ENCODE results near the gene PRKACG.
"Not testable (repeated sequence)": the region's sequence is repeated elsewhere in the genome, so short reads cannot be mapped to it uniquely, and the experiment has no call there.

Gene PRKACG

DNA sequence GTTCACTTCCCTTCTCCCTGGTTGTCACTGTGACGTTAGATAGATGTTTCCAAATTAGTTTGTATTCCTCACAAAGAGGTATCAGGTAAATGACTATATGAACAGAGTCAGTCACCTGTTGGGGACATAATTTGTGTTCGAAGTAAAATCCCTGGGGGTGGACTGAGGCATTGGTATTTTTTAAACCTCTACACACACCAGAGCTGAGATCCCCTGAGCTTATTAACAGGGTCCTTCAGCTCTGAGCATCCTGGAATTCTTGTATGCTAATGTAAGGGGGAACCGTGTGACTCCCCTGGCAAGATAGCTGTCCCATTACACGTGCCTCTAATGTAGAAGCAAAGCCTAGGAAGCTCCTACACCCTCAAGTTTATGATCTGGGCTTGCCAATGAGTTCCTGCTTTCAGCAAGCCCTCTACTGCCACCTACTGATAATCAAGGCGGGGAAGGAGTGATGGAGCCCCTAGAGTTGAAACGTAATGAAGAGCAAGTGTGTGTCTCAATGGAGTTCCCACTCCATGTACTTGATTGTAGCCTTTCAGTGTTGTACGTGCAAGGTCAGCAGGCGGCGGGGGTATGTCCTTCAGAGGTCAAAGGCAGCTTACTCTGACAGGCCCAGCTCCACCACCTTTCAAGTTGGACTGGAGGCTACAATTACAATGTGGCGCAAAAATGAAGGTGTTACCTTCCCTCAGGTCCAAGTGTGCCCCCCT is 14.4 kb downstream of the PRKACG start:
- Histone ChIP-seq H3K36me3 (ENCODE audit: insufficient read depth, low read length) (no peaks in the 10 kb centered on the region), H3K9me3 (replicated peaks; ENCODE audit: low read length) (no peaks in the 10 kb centered on the region), H3K27me3 (ENCODE audit: control insufficient read depth, insufficient read depth, low read length) (peaks cover 40% of the 10 kb centered on the region), H3K4me3 (ENCODE audit: low read length) (no peak overlapping the region), H3K4me2 (ENCODE audit: low read length) (no peak overlapping the region), H3K9ac (ENCODE audit: low read depth, low read length) (no peak overlapping the region), H3K4me1 (ENCODE audit: control insufficient read depth, insufficient read depth, low read length) (no peaks in the 10 kb centered on the region)

DNA sequence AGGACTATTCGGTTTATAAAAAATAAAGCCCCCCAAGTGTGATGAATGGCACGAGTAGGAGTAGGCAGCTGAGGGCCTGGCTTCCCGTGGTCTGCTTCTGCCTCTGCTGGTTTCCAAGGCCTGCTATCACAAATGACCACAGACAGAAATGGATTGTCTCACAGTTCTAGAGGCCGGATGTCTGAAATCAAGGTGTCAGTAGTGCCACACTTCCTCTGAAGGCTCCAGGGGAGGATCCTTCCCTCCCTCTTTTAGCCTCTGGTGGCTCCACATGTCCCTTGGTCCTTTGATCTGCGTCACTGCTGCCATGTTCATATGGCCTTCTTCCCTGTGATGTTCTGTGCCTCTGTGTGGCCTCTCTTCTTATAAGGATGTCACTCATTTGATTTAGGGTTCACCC is 15.1 kb downstream of the PRKACG start:
- Histone ChIP-seq H3K9ac (ENCODE audit: low read depth, low read length) (no peak overlapping the region), H3K4me1 (ENCODE audit: control insufficient read depth, insufficient read depth, low read length) (no peaks in the 10 kb centered on the region), H3K36me3 (ENCODE audit: insufficient read depth, low read length) (no peaks in the 10 kb centered on the region), H3K4me3 (ENCODE audit: low read length) (no peak overlapping the region), H3K9me3 (replicated peaks; ENCODE audit: low read length) (no peaks in the 10 kb centered on the region), H3K27me3 (ENCODE audit: control insufficient read depth, insufficient read depth, low read length) (peaks cover 34% of the 10 kb centered on the region), H3K4me2 (ENCODE audit: low read length) (no peak overlapping the region)

- Histone ChIP-seq H3K4me1 (ENCODE audit: control insufficient read depth, insufficient read depth, low read length) (no peaks in the 10 kb centered on the region), H3K9me3 (replicated peaks; ENCODE audit: low read length) (no peaks in the 10 kb centered on the region), H3K9ac (ENCODE audit: low read depth, low read length) (no peak overlapping the region), H3K36me3 (ENCODE audit: insufficient read depth, low read length) (no peaks in the 10 kb centered on the region), H3K27me3 (ENCODE audit: control insufficient read depth, insufficient read depth, low read length) (peaks cover 31% of the 10 kb centered on the region), H3K4me3 (ENCODE audit: low read length) (no peak overlapping the region), H3K4me2 (ENCODE audit: low read length) (no peak overlapping the region)
Observed at GRCh38 chr9:68998385-68998784, 15.5 kb downstream of the PRKACG start.

DNA sequence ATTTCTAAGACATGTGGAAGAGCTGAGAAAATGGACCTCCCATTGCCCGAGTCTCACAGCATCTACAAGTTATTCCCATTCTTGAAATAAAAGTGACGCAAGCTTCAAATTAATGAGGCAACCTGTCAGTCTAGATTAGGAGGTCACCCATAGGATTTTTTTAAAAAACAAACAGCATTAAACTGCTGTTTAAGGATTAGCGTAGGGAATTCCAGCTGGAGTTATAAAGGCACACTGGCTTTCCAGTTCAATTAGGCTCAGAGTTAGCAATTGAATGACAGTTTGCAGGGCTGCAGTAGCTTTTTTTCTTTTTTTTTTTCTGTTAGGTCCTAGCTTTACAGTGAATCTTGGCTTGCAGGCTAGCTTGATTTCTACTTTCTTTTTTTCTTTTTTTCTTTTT is 16.2 kb downstream of the PRKACG start:
- Histone ChIP-seq H3K36me3 (ENCODE audit: insufficient read depth, low read length) (no peaks in the 10 kb centered on the region), H3K9ac (ENCODE audit: low read depth, low read length) (no peak overlapping the region), H3K9me3 (replicated peaks; ENCODE audit: low read length) (no peaks in the 10 kb centered on the region), H3K4me3 (ENCODE audit: low read length) (no peak overlapping the region), H3K4me1 (ENCODE audit: control insufficient read depth, insufficient read depth, low read length) (no peaks in the 10 kb centered on the region), H3K4me2 (ENCODE audit: low read length) (no peak overlapping the region), H3K27me3 (ENCODE audit: control insufficient read depth, insufficient read depth, low read length) (peaks cover 27% of the 10 kb centered on the region)

GRCh38 chr9:68996462-68996861 is 17.5 kb downstream of the PRKACG start:
- Histone ChIP-seq H3K9me3 (replicated peaks; ENCODE audit: low read length) (no peaks in the 10 kb centered on the region), H3K4me2 (ENCODE audit: low read length) (no peak overlapping the region), H3K4me3 (ENCODE audit: low read length) (no peak overlapping the region), H3K9ac (ENCODE audit: low read depth, low read length) (no peak overlapping the region), H3K4me1 (ENCODE audit: control insufficient read depth, insufficient read depth, low read length) (no peaks in the 10 kb centered on the region), H3K27me3 (ENCODE audit: control insufficient read depth, insufficient read depth, low read length) (peaks cover 29% of the 10 kb centered on the region), H3K36me3 (ENCODE audit: insufficient read depth, low read length) (no peaks in the 10 kb centered on the region)

DNA sequence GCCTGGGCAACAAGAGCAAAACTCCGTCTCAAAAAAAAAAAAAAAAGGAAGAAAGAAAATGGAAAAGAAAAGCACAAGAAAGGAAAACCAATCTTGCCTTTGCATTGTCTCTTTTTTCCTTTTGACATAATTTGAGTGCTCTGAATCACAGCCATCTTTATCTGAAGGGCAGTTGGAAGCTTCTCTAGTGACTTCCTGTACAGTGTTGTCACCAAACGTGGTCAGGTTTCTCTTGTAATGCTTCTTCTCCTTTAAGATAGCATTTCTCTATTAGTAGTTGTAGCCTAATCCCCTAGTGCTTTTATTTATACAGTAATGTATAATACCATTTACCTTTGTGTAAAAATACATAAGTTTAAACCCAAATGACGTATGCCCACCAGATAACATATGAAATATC is 18.1 kb downstream of the PRKACG start:
- Histone ChIP-seq H3K9ac (ENCODE audit: low read depth, low read length) (no peak overlapping the region), H3K4me3 (ENCODE audit: low read length) (no peak overlapping the region), H3K4me2 (ENCODE audit: low read length) (no peak overlapping the region), H3K36me3 (ENCODE audit: insufficient read depth, low read length) (no peaks in the 10 kb centered on the region), H3K4me1 (ENCODE audit: control insufficient read depth, insufficient read depth, low read length) (no peaks in the 10 kb centered on the region), H3K27me3 (ENCODE audit: control insufficient read depth, insufficient read depth, low read length) (peaks cover 33% of the 10 kb centered on the region), H3K9me3 (replicated peaks; ENCODE audit: low read length) (no peaks in the 10 kb centered on the region)

- H3K4me3 ChIP-seq (ENCODE audit: low read length) = no peak overlapping the region
- no peak overlapping the region for H3K9ac ChIP-seq (ENCODE audit: low read depth, low read length)
- no peaks in the 10 kb centered on the region for H3K4me1 ChIP-seq (ENCODE audit: control insufficient read depth, insufficient read depth, low read length)
- H3K36me3 ChIP-seq (ENCODE audit: insufficient read depth, low read length) = no peaks in the 10 kb centered on the region
- no peak overlapping the region for H3K4me2 ChIP-seq (ENCODE audit: low read length)
- H3K27me3 ChIP-seq (ENCODE audit: control insufficient read depth, insufficient read depth, low read length) = peaks cover 7% of the 10 kb centered on the region
- H3K9me3 ChIP-seq (replicated peaks; ENCODE audit: low read length) = no peaks in the 10 kb centered on the region
Observed at GRCh38 chr9:68991457-68991856, 22.5 kb downstream of the PRKACG start.

GRCh38 chr9:68986949-68987348 is 27.0 kb downstream of the PRKACG start:
- H3K27me3 ChIP-seq (ENCODE audit: control insufficient read depth, insufficient read depth, low read length) = peaks cover 15% of the 10 kb centered on the region
- H3K4me1 ChIP-seq (ENCODE audit: control insufficient read depth, insufficient read depth, low read length); H3K36me3 ChIP-seq (ENCODE audit: insufficient read depth, low read length); H3K9me3 ChIP-seq (replicated peaks; ENCODE audit: low read length); H3K9ac ChIP-seq (ENCODE audit: low read depth, low read length); H3K4me3 ChIP-seq (ENCODE audit: low read length); H3K4me2 ChIP-seq (ENCODE audit: low read length): not testable (repeated sequence)

GRCh38 chr9:68983522-68984424 is 30.1 kb downstream of the PRKACG start:
- Histone ChIP-seq H3K4me3 (ENCODE audit: low read length) (no peak overlapping the region), H3K9ac (ENCODE audit: low read depth, low read length) (no peak overlapping the region), H3K36me3 (ENCODE audit: insufficient read depth, low read length) (no peaks in the 10 kb centered on the region), H3K4me2 (ENCODE audit: low read length) (no peak overlapping the region), H3K9me3 (replicated peaks; ENCODE audit: low read length) (no peaks in the 10 kb centered on the region), H3K27me3 (ENCODE audit: control insufficient read depth, insufficient read depth, low read length) (peaks cover 20% of the 10 kb centered on the region), H3K4me1 (ENCODE audit: control insufficient read depth, insufficient read depth, low read length) (no peaks in the 10 kb centered on the region)

DNA sequence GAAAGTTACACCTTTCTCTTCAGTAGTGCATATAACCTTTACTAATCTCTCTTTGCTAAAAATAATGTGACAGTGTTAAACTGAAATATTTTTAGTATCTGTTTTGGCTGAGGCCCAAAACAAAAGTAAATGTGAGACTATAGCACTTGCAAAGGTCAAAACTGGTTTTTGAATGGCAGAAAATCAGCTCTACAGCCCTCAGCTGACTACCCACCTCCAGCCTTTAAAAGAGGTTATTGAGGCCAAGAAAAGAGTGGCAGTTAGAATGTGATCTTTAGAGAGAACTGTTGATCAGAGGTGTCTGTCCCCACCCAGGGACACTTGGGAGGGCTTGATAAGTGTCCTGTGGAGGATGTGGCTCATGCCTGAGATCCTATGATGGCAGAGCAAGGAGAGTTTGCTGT is 30.9 kb downstream of the PRKACG start:
- H3K36me3 ChIP-seq (ENCODE audit: insufficient read depth, low read length) = no peaks in the 10 kb centered on the region
- H3K9ac ChIP-seq (ENCODE audit: low read depth, low read length) = no peak overlapping the region
- peaks cover 20% of the 10 kb centered on the region for H3K27me3 ChIP-seq (ENCODE audit: control insufficient read depth, insufficient read depth, low read length)
- no peak overlapping the region for H3K4me3 ChIP-seq (ENCODE audit: low read length)
- no peaks in the 10 kb centered on the region for H3K4me1 ChIP-seq (ENCODE audit: control insufficient read depth, insufficient read depth, low read length)
- H3K9me3 ChIP-seq (replicated peaks; ENCODE audit: low read length) = no peaks in the 10 kb centered on the region
- H3K4me2 ChIP-seq (ENCODE audit: low read length) = no peak overlapping the region

DNA sequence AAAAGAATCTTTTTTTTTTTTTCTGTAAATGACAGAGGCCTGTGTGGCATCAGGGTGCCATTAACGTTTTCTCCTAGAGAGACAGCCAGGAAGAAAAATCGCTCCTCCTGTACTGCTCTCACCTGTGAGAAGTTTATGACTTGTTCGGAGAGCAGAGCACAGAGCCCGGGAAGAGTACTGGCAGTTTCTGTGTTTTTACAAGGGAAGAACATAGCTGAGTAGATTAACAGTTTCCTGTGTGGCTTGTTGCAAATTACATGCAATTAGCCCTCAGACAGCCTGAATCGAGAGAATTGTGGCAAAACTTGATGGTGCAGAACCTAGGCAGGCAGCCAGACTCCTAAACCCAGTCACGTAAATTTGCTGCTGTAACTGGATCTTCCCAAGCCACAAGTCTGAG is 32.1 kb downstream of the PRKACG start:
- Histone ChIP-seq H3K4me1 (ENCODE audit: control insufficient read depth, insufficient read depth, low read length) (no peaks in the 10 kb centered on the region), H3K36me3 (ENCODE audit: insufficient read depth, low read length) (no peaks in the 10 kb centered on the region), H3K9ac (ENCODE audit: low read depth, low read length) (no peak overlapping the region), H3K4me3 (ENCODE audit: low read length) (no peak overlapping the region), H3K27me3 (ENCODE audit: control insufficient read depth, insufficient read depth, low read length) (peaks cover 20% of the 10 kb centered on the region), H3K9me3 (replicated peaks; ENCODE audit: low read length) (no peaks in the 10 kb centered on the region), H3K4me2 (ENCODE audit: low read length) (no peak overlapping the region)
